ENCODE results near the gene ITGBL1.

Gene ITGBL1

GRCh38 chr13:101726681-101727080, 274.2 kb downstream of the ITGBL1 start:
- ChIA-PET POLR2A (no interaction called here), CTCF (interaction anchor here (0.9 to 1.4 kb wide), 2 partner anchors 9 to 582 kb away, joined by 3 to 9 read pairs; no protein-coding TSS in a partner anchor)
- no peak overlapping the region for H3K4me3 ChIP-seq (ENCODE audit: low read depth, low read length)
- TF ChIP-seq CTCF (IDR thresholded peaks at IDR 0.05; ENCODE audit: insufficient read depth, low read length, missing control alignments): no peak
- no peak for DNase-seq (ENCODE audit: low read depth, low spot score)

- H3K4me3 ChIP-seq (ENCODE audit: low read depth, low read length): no peak overlapping the region
- TF ChIP-seq CTCF (IDR thresholded peaks at IDR 0.05; ENCODE audit: insufficient read depth, low read length, missing control alignments): no peak
- CTCF ChIA-PET: interaction anchor here (0.9 to 1.4 kb wide), 5 partner anchors 10 to 582 kb away, joined by 3 to 9 read pairs (median 3); no protein-coding TSS in a partner anchor
- DNase-seq (ENCODE audit: low read depth, low spot score): no peak
- POLR2A ChIA-PET: no interaction called here
These were observed 274.6 kb downstream of the ITGBL1 start for GRCh38 chr13:101727118-101727517.

GRCh38 chr13:101728021-101728420, 275.5 kb downstream of the ITGBL1 start:
- TF ChIP-seq CTCF (IDR thresholded peaks at IDR 0.05; ENCODE audit: insufficient read depth, low read length, missing control alignments): no peak
- DNase-seq (ENCODE audit: low read depth, low spot score): no peak
- no peak overlapping the region for H3K4me3 ChIP-seq (ENCODE audit: low read depth, low read length)
- POLR2A ChIA-PET: interaction anchor here (0.7 kb wide), 1 partner anchor 278 kb away, joined by 3 read pairs; no protein-coding TSS in a partner anchor
- CTCF ChIA-PET: interaction anchor here (1.0 to 1.4 kb wide), 4 partner anchors 18 to 583 kb away, joined by 3 to 9 read pairs (median 3); no protein-coding TSS in a partner anchor

- POLR2A ChIA-PET: no interaction called here
- DNase-seq (ENCODE audit: low read depth, low spot score): no peak
- H3K4me3 ChIP-seq (ENCODE audit: low read depth, low read length): no peak overlapping the region
- TF ChIP-seq CTCF (IDR thresholded peaks at IDR 0.05; ENCODE audit: insufficient read depth, low read length, missing control alignments): no peak
- CTCF ChIA-PET: no interaction called here
These were observed 276.1 kb downstream of the ITGBL1 start for GRCh38 chr13:101728615-101729014.

- no peak for TF ChIP-seq CTCF (IDR thresholded peaks at IDR 0.05; ENCODE audit: insufficient read depth, low read length, missing control alignments)
- ChIA-PET CTCF (no interaction called here), POLR2A (no interaction called here)
- no peak overlapping the region for H3K4me3 ChIP-seq (ENCODE audit: low read depth, low read length)
- no peak for DNase-seq (ENCODE audit: low read depth, low spot score)
These were observed 278.0 kb downstream of the ITGBL1 start for GRCh38 chr13:101730420-101731000.

GRCh38 chr13:101736566-101736965, 284.1 kb downstream of the ITGBL1 start:
- ChIA-PET CTCF (no interaction called here), POLR2A (no interaction called here)
- DNase-seq (ENCODE audit: low read depth, low spot score): no peak
- no peak for TF ChIP-seq CTCF (IDR thresholded peaks at IDR 0.05; ENCODE audit: insufficient read depth, low read length, missing control alignments)
- no peak overlapping the region for H3K4me3 ChIP-seq (ENCODE audit: low read depth, low read length)
